Islet precursor cell (in vitro differentiated cells): Measurements from ENCODE around the gene ADH4.
A peak's percentile ranks its signal among the peaks of the same experiment; 100 is the strongest.
"Not testable (repeated sequence)": the region's sequence is repeated elsewhere in the genome, so short reads cannot be mapped to it uniquely, and the experiment has no call there.

Experiments used
- DNase-seq: peaks from one replicate; pipeline ENCODE4 v3.0.0-alpha.2; 2018

The ADH4 gene

GRCh38 chr4:99144070-99144469 is at the start of gene ADH4:
TSS of gene ADH4 (minus strand) at chr4:99144297. CDS start at chr4:99144222, 75 bp downstream.
- DNase-seq, result no peak

GRCh38 chr4:99190336-99190735 is 46.2 kb upstream of the ADH4 start:
- DNase-seq, result no peak

- DNase-seq, result not testable (repeated sequence)
Observed at GRCh38 chr4:99189900-99190299, 45.8 kb upstream of the ADH4 start.

- DNase-seq, result no peak
Observed at GRCh38 chr4:99186029-99186428, 41.9 kb upstream of the ADH4 start.

- no peak for DNase-seq
Observed at GRCh38 chr4:99185581-99185980, 41.5 kb upstream of the ADH4 start.

- no peak for DNase-seq
Observed at GRCh38 chr4:99180382-99181070, 36.4 kb upstream of the ADH4 start.

GRCh38 chr4:99179626-99180025 is 35.5 kb upstream of the ADH4 start:
- no peak for DNase-seq

- no peak for DNase-seq
Observed at GRCh38 chr4:99179178-99179577, 35.1 kb upstream of the ADH4 start.

- no peak for DNase-seq
Observed at GRCh38 chr4:99166544-99166943, 22.4 kb upstream of the ADH4 start.

- DNase-seq, result no peak
Observed at GRCh38 chr4:99165978-99166377, 21.9 kb upstream of the ADH4 start.

- DNase-seq, result peak; percentile 66
Observed at GRCh38 chr4:99161373-99162099, 17.4 kb upstream of the ADH4 start.

- no peak for DNase-seq
Observed at GRCh38 chr4:99159699-99160098, 15.6 kb upstream of the ADH4 start.

- DNase-seq, result no peak
Observed at GRCh38 chr4:99157478-99157935, 13.4 kb upstream of the ADH4 start.

GRCh38 chr4:99156992-99157391 is 12.9 kb upstream of the ADH4 start:
- no peak for DNase-seq

GRCh38 chr4:99154658-99155342 is 10.7 kb upstream of the ADH4 start:
- no peak for DNase-seq

- DNase-seq, result no peak
Observed at GRCh38 chr4:99151995-99152394, 7.9 kb upstream of the ADH4 start.

- DNase-seq, result no peak
Observed at GRCh38 chr4:99151452-99151851, 7.4 kb upstream of the ADH4 start.

- DNase-seq, result no peak
Observed at GRCh38 chr4:99149426-99150019, 5.4 kb upstream of the ADH4 start.

GRCh38 chr4:99148550-99148949 is 4.5 kb upstream of the ADH4 start:
- no peak for DNase-seq

GRCh38 chr4:99144587-99144986 is 490 bp upstream of the ADH4 start:
- no peak for DNase-seq

GRCh38 chr4:99136329-99136728 is 7.8 kb downstream of the ADH4 start:
- DNase-seq, result no peak

GRCh38 chr4:99135541-99136162 is 8.4 kb downstream of the ADH4 start:
- no peak for DNase-seq

- DNase-seq, result no peak
Observed at GRCh38 chr4:99134586-99134985, 9.5 kb downstream of the ADH4 start.
